ENCODE data around the gene GNB5.

GNB5 gene

DNA sequence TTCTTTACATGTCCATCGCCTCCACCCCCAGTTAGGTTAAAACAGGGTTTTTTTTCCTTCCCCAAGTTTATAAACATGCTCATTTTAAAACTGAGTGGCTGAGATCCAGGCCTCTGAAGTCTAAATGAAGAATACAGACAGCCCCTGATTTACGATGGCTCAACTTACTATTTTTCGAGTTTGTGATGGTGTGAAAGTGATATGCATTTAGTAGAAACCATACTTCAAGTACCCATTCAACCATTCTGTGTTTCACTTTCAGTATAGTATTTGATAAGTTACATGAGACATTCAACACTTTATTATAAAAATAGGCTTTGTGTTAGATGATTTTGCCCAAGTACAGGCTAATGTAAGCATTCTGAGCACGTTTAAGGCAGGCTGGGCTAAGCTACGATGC lies 30.5 kb upstream of the GNB5 start:
- peaks cover 84% of the 10 kb centered on the region for H3K4me1 ChIP-seq (ENCODE audit: control insufficient read depth, low read length)
- peak overlapping the region; percentile 92 for H3K4me3 ChIP-seq (ENCODE audit: low read length)
- H3K27ac ChIP-seq (ENCODE audit: low read depth, low read length) = peak overlapping the region; percentile 87
- no peaks in the 10 kb centered on the region for H4K20me1 ChIP-seq (ENCODE audit: control insufficient read depth, insufficient read depth, low read depth, low read length)
- no peaks in the 10 kb centered on the region for H3K9me3 ChIP-seq (ENCODE audit: control insufficient read depth, insufficient read depth, low read length)
- peaks cover 35% of the 10 kb centered on the region for H3K79me2 ChIP-seq (ENCODE audit: control insufficient read depth, low read length)
- no peak for TF ChIP-seq EZH2phosphoT487 (IDR thresholded peaks at IDR 0.05; ENCODE audit: borderline replicate concordance, low read length)
- TF ChIP-seq, protein P1, sequence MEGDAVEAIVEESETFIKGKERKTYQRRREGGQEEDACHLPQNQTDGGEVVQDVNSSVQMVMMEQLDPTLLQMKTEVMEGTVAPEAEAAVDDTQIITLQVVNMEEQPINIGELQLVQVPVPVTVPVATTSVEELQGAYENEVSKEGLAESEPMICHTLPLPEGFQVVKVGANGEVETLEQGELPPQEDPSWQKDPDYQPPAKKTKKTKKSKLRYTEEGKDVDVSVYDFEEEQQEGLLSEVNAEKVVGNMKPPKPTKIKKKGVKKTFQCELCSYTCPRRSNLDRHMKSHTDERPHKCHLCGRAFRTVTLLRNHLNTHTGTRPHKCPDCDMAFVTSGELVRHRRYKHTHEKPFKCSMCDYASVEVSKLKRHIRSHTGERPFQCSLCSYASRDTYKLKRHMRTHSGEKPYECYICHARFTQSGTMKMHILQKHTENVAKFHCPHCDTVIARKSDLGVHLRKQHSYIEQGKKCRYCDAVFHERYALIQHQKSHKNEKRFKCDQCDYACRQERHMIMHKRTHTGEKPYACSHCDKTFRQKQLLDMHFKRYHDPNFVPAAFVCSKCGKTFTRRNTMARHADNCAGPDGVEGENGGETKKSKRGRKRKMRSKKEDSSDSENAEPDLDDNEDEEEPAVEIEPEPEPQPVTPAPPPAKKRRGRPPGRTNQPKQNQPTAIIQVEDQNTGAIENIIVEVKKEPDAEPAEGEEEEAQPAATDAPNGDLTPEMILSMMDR (IDR thresholded peaks at IDR 0.05; ENCODE audit: low read depth, low read length, poor library complexity, severe bottlenecking) = no peak
- peaks cover 35% of the 10 kb centered on the region for H3F3A ChIP-seq (ENCODE audit: control insufficient read depth, insufficient read depth)
- H3K27me3 ChIP-seq (ENCODE audit: control insufficient read depth, low read length) = no peaks in the 10 kb centered on the region
- peaks cover 26% of the 10 kb centered on the region for H3K36me3 ChIP-seq (ENCODE audit: control insufficient read depth, low read length)
- peak overlapping the region; percentile 92 for H3K4me2 ChIP-seq (ENCODE audit: low read length)
- no peaks in the 10 kb centered on the region for H3K9me2 ChIP-seq (replicated peaks; ENCODE audit: control insufficient read depth, low read length)

DNA sequence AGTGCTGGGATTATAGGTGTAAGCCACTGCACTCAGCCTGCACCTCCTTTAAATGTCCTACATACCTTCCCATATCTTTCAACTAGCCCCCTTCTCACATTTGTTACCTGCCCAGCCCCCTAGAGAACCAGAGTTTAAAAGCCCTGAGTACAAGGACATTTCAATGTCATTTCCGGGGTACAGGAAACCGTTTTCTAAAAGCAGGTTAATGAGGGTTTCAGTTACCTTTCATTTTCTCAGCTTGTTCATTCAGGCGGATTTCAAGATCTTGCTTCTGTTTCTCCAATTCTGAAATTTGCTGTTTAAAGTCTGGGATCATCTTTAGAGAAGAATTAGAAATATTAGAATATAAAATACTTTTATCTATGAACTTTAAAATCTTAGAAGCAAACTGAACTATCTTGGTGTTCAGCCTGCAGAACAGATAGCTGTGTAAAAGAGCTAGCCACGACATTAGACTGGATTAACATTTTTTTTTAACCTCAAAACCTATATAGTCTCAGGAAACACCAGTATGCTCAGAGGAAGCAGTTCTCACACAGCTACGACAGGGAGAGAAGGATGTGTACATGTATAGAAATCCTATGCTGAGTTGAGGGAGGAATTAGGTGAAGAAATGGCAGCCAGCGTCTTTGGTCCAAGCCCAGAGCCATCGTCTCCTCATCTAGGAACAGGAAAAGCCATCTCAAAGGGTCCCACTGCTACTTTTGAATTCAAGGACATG lies 29.9 kb upstream of the GNB5 start:
- peaks cover 79% of the 10 kb centered on the region for H3K4me1 ChIP-seq (ENCODE audit: control insufficient read depth, low read length)
- H3K27ac ChIP-seq (ENCODE audit: low read depth, low read length) = peak overlapping the region; percentile 87
- peaks cover 29% of the 10 kb centered on the region for H3F3A ChIP-seq (ENCODE audit: control insufficient read depth, insufficient read depth)
- no peaks in the 10 kb centered on the region for H4K20me1 ChIP-seq (ENCODE audit: control insufficient read depth, insufficient read depth, low read depth, low read length)
- H3K9me2 ChIP-seq (replicated peaks; ENCODE audit: control insufficient read depth, low read length) = no peaks in the 10 kb centered on the region
- peak overlapping the region; percentile 92 for H3K4me3 ChIP-seq (ENCODE audit: low read length)
- peaks cover 26% of the 10 kb centered on the region for H3K36me3 ChIP-seq (ENCODE audit: control insufficient read depth, low read length)
- H3K79me2 ChIP-seq (ENCODE audit: control insufficient read depth, low read length) = peaks cover 35% of the 10 kb centered on the region
- no peaks in the 10 kb centered on the region for H3K27me3 ChIP-seq (ENCODE audit: control insufficient read depth, low read length)
- no peaks in the 10 kb centered on the region for H3K9me3 ChIP-seq (ENCODE audit: control insufficient read depth, insufficient read depth, low read length)
- peak overlapping the region; percentile 92 for H3K4me2 ChIP-seq (ENCODE audit: low read length)
- TF ChIP-seq EZH2phosphoT487 (IDR thresholded peaks at IDR 0.05; ENCODE audit: borderline replicate concordance, low read length) = no peak
- TF ChIP-seq, protein P1 (IDR thresholded peaks at IDR 0.05; ENCODE audit: low read depth, low read length, poor library complexity, severe bottlenecking) = no peak

DNA sequence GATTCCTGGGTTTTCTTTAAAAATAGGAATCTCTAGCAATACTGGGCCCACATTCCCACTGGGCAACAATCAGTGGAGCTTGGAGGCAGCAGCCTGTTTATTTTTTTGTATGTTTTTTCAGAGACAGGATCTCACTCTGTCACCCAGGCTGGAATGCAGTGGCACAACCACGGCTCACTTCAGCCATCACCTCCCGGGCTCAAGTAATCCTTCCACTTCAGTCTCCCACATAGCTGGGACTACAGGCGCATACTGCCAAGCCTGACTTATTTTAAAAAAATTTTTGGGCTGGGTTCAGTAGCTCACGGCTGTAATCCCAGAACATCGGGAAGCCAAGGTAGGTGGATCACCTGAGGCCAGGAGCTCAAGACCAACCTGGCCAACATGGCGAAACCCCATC lies 29.1 kb upstream of the GNB5 start:
- Histone ChIP-seq H3K27ac (ENCODE audit: low read depth, low read length) (peak overlapping the region; percentile 87), H3K4me2 (ENCODE audit: low read length) (peak overlapping the region; percentile 92), H3K4me3 (ENCODE audit: low read length) (peak overlapping the region; percentile 92), H3K9me2 (replicated peaks; ENCODE audit: control insufficient read depth, low read length) (no peaks in the 10 kb centered on the region), H3K27me3 (ENCODE audit: control insufficient read depth, low read length) (no peaks in the 10 kb centered on the region), H3K4me1 (ENCODE audit: control insufficient read depth, low read length) (peaks cover 70% of the 10 kb centered on the region), H4K20me1 (ENCODE audit: control insufficient read depth, insufficient read depth, low read depth, low read length) (no peaks in the 10 kb centered on the region), H3K9me3 (ENCODE audit: control insufficient read depth, insufficient read depth, low read length) (no peaks in the 10 kb centered on the region), H3K36me3 (ENCODE audit: control insufficient read depth, low read length) (peaks cover 23% of the 10 kb centered on the region), H3F3A (ENCODE audit: control insufficient read depth, insufficient read depth) (peaks cover 28% of the 10 kb centered on the region), H3K79me2 (ENCODE audit: control insufficient read depth, low read length) (peaks cover 35% of the 10 kb centered on the region)
- TF ChIP-seq, protein P1 (IDR thresholded peaks at IDR 0.05; ENCODE audit: low read depth, low read length, poor library complexity, severe bottlenecking) = no peak
- no peak for TF ChIP-seq EZH2phosphoT487 (IDR thresholded peaks at IDR 0.05; ENCODE audit: borderline replicate concordance, low read length)
